WTC11 (cell line): ENCODE measurements around the gene PSD2. TPM values are rescaled to one million over a fixed set of nuclear protein-coding genes. Genes with fewer than 3 reads are reported as not detected.

Experiments used
- ATAC-seq: fragments of 200-7000 bp; cut with Tn5 transposase; 2 replicates; pipeline ENCODE4 v1.10.0; 2021; ENCODE audit warnings: mild to moderate bottlenecking, moderate library complexity
- CTCF ChIA-PET: fragments of 300-600 bp; sonication (Branson Sonifier 250); formaldehyde crosslinking; loops from one replicate; lab custom pipeline; 2021; ENCODE audit warnings: antibody characterized with exemption; lab: Charles Lee
- POLR2A ChIA-PET: fragments of 350-600 bp; sonication (Branson Sonifier 250); formaldehyde crosslinking; loops from one replicate; lab custom pipeline; 2021; ENCODE audit warnings: antibody characterized with exemption; lab: Charles Lee
- DNase-seq: peaks from one replicate; pipeline ENCODE4 v3.0.0; 2021; ENCODE audit warnings: low spot score
- H3K27ac Mint-ChIP-seq: 2 replicates; pipeline ENCODE4 v1.8.0; 2021; ENCODE audit warnings: mixed read lengths
- H3K27me3 Mint-ChIP-seq: 2 replicates; pipeline ENCODE4 v1.8.0; 2021; ENCODE audit warnings: low read depth, mild to moderate bottlenecking, moderate library complexity, mixed read lengths
- H3K36me3 Mint-ChIP-seq: 2 replicates; pipeline ENCODE4 v1.8.0; 2021; ENCODE audit warnings: mixed read lengths
- H3K4me1 Mint-ChIP-seq: 2 replicates; pipeline ENCODE4 v1.8.0; 2022; ENCODE audit warnings: mixed read lengths
- H3K4me3 Mint-ChIP-seq: 2 replicates; pipeline ENCODE4 v1.8.0; 2021; ENCODE audit warnings: mild to moderate bottlenecking, moderate library complexity, mixed read lengths
- H3K9me3 Mint-ChIP-seq: 2 replicates; pipeline ENCODE4 v1.8.0; 2021; ENCODE audit warnings: mixed read lengths
- AFF4 ChIP-seq: sonication (generic); formaldehyde crosslinking; IDR thresholded peaks from 2 replicates; pipeline ENCODE4 v1.8.1; 2023; ENCODE audit warnings: mild to moderate bottlenecking, missing genetic modification reagents, borderline replicate concordance
- CBFB ChIP-seq: sonication (generic); formaldehyde crosslinking; IDR thresholded peaks from 2 replicates; pipeline ENCODE4 v1.8.1; 2022; ENCODE audit warnings: mild to moderate bottlenecking, low read depth, missing genetic modification reagents
- CREM ChIP-seq: sonication (generic); formaldehyde crosslinking; IDR thresholded peaks from 2 replicates; pipeline ENCODE4 v1.8.1; 2022; ENCODE audit warnings: mild to moderate bottlenecking, missing genetic modification reagents, moderate library complexity
- FOXJ3 ChIP-seq: sonication (generic); formaldehyde crosslinking; IDR thresholded peaks from 2 replicates; pipeline ENCODE4 v1.9.0; 2021; ENCODE audit warnings: missing genetic modification reagents, mild to moderate bottlenecking, borderline replicate concordance
- FOXP1 ChIP-seq: sonication (generic); formaldehyde crosslinking; IDR thresholded peaks from 2 replicates; pipeline ENCODE4 v1.8.0; 2022; ENCODE audit warnings: missing genetic modification reagents, mild to moderate bottlenecking, moderate library complexity, borderline replicate concordance
- FOXP4 ChIP-seq: sonication (generic); formaldehyde crosslinking; IDR thresholded peaks from 2 replicates; pipeline ENCODE4 v1.8.0; 2022; ENCODE audit warnings: mild to moderate bottlenecking, missing genetic modification reagents
- HMGXB4 ChIP-seq: sonication (generic); formaldehyde crosslinking; IDR thresholded peaks from 2 replicates; pipeline ENCODE4 v1.8.1; 2023; ENCODE audit warnings: mild to moderate bottlenecking, moderate library complexity, missing genetic modification reagents
- IRF1 ChIP-seq: sonication (generic); formaldehyde crosslinking; IDR thresholded peaks from 2 replicates; pipeline ENCODE4 v1.8.0; 2023; ENCODE audit warnings: missing genetic modification reagents
- MLX ChIP-seq: sonication (generic); formaldehyde crosslinking; IDR thresholded peaks from 2 replicates; pipeline ENCODE4 v1.8.1; 2023; ENCODE audit warnings: mild to moderate bottlenecking, missing genetic modification reagents, moderate library complexity
- MYBL2 ChIP-seq: sonication (generic); formaldehyde crosslinking; IDR thresholded peaks from 2 replicates; pipeline ENCODE4 v1.8.1; 2023; ENCODE audit warnings: mild to moderate bottlenecking, moderate library complexity, missing genetic modification reagents
- NFYB ChIP-seq: sonication (generic); formaldehyde crosslinking; conservative IDR thresholded peaks from 2 replicates; pipeline ENCODE4 v1.8.0; 2022; ENCODE audit warnings: low read depth, missing genetic modification reagents
- ZNF121 ChIP-seq: sonication (generic); formaldehyde crosslinking; IDR thresholded peaks from 2 replicates; pipeline ENCODE4 v1.8.0; 2023; ENCODE audit warnings: missing genetic modification reagents
- ZNF138 ChIP-seq: sonication (generic); formaldehyde crosslinking; conservative IDR thresholded peaks from 2 replicates; pipeline ENCODE4 v1.8.1; 2022; ENCODE audit warnings: mild to moderate bottlenecking, moderate library complexity, missing genetic modification reagents
- ZNF263 ChIP-seq: sonication (generic); formaldehyde crosslinking; IDR thresholded peaks from 2 replicates; pipeline ENCODE4 v1.8.1; 2022; ENCODE audit warnings: low read depth, mild to moderate bottlenecking, moderate library complexity, missing genetic modification reagents
- ZNF281 ChIP-seq: sonication (generic); formaldehyde crosslinking; IDR thresholded peaks from 2 replicates; pipeline ENCODE4 v1.8.0; 2023; ENCODE audit warnings: mild to moderate bottlenecking, missing genetic modification reagents
- ZNF423 ChIP-seq: fragments of 250-450 bp; sonication (Bioruptor Pico); IDR thresholded peaks from 2 replicates; pipeline ENCODE4 v2.1.2; 2022; ENCODE audit warnings: mild to moderate bottlenecking, moderate library complexity
- total RNA-seq: library from RNA; stranded (reverse); gene quantifications from 3 replicates; pipeline ENCODE4 v1.2.3, GENCODE V29; 2021

The PSD2 gene
- total RNA-seq, 1 experiment from 2014 or later, result 0.57 TPM

- TF ChIP-seq AFF4 (no peak), MYBL2 (CRISPR knock-in tag) (no peak), CREM (CRISPR knock-in tag) (no peak), ZNF138 (no peak)
Observed at GRCh38 chr5:139772927-139773690, 22.5 kb upstream of the PSD2 start (continued).

GRCh38 chr5:139774980-139775661 is 20.5 kb upstream of the PSD2 start:
- ATAC-seq, result peak; percentile 97
- POLR2A ChIA-PET, result interaction anchor here (0.7 to 1.0 kb wide), 2 partner anchors 12 to 66 kb away, joined by 3 to 4 read pairs; no protein-coding TSS in a partner anchor
- TF ChIP-seq CBFB (CRISPR knock-in tag) (no peak), ZNF121 (peak; percentile 69; the same call in 1 of the 2 replicates), IRF1 (CRISPR knock-in tag) (no peak), HMGXB4 (CRISPR knock-in tag) (peak; percentile 51; the same call in 1 of the 2 replicates), MLX (no peak), NFYB (CRISPR knock-in tag) (no peak), ZNF423 (CRISPR knock-in tag) (no peak), ZNF263 (CRISPR knock-in tag) (no peak), ZNF281 (no peak), FOXP4 (CRISPR knock-in tag) (0 out of 2 replicates have a peak, but pooled peaks have one; percentile 34), FOXP1 (CRISPR knock-in tag) (peak; percentile 44; the same call in 1 of the 2 replicates), AFF4 (no peak), FOXJ3 (no peak)

More at GRCh38 chr5:139774980-139775661, 20.5 kb upstream of the PSD2 start:
- Mint-ChIP-seq H3K27ac (no peak overlapping the region), H3K27me3 (peaks cover 28% of the 10 kb centered on the region), H3K4me3 (peak overlapping the region; percentile 34; the same call in 1 of the 2 replicates), H3K9me3 (no peaks in the 10 kb centered on the region), H3K36me3 (no peaks in the 10 kb centered on the region), H3K4me1 (peaks cover 11% of the 10 kb centered on the region; the same call in 1 of the 2 replicates)
- CTCF ChIA-PET, result interaction anchor here (0.5 to 7.2 kb wide), 94 partner anchors 8 to 431 kb away, joined by 3 to 95 read pairs (median 5); partner anchors contain the start of genes CXXC5, CYSTM1, DNAJC18 and NRG2
- DNase-seq, result peak; percentile 97
